ENCODE results near the gene C1GALT1C1. TPM values are rescaled to one million over a fixed set of nuclear protein-coding genes. Genes with fewer than 3 reads are reported as not detected.
"Not testable (repeated sequence)": the region's sequence is repeated elsewhere in the genome, so short reads cannot be mapped to it uniquely, and the experiment has no call there.

C1GALT1C1 gene
- total RNA-seq, 4 donors from 2014 or later, result 16.5 to 21.2 (median 16.9) TPM

- H3K27ac ChIP-seq, result no peak overlapping the region
These were observed 38.5 kb upstream of the C1GALT1C1 start for GRCh38 chrX:120668357-120668756.

DNA sequence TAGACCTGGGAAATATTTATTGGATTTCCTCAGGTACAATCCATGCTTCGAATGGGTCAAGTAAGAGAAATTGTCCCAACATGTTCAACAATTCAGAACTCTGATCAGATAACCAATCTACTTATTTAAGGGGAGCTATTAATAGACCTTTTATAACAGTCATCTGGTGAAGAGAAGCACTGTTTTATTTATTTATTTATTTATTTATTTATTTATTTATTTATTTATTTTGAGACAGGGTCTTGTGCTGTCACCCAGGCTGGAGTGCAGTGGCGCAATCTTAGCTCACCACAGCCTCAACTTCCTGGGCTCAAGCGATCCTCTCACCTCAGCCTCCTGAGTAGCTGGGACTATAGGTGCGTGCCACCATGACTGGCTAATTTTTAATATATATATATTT lies 34.7 kb upstream of the C1GALT1C1 start:
- not testable (repeated sequence) for DNase-seq (ENCODE audit: low spot score in 2 of 2); H3K9me3 ChIP-seq; H3K27me3 ChIP-seq; H3K36me3 ChIP-seq; H3K27ac ChIP-seq; H3K4me1 ChIP-seq; H3K4me3 ChIP-seq
- 88 to 94% methylated on average over 4 of the region's 4 CpGs for WGBS, 2 donors

More at GRCh38 chrX:120668357-120668756, 38.5 kb upstream of the C1GALT1C1 start:
- no peaks in the 10 kb centered on the region for H3K9me3 ChIP-seq
- no peaks in the 10 kb centered on the region for H3K36me3 ChIP-seq
- TF ChIP-seq POLR2A (IDR thresholded peaks at IDR 0.05) (no peak), EP300 (IDR thresholded peaks at IDR 0.05) (no peak)
- TF ChIP-seq, protein P1, sequence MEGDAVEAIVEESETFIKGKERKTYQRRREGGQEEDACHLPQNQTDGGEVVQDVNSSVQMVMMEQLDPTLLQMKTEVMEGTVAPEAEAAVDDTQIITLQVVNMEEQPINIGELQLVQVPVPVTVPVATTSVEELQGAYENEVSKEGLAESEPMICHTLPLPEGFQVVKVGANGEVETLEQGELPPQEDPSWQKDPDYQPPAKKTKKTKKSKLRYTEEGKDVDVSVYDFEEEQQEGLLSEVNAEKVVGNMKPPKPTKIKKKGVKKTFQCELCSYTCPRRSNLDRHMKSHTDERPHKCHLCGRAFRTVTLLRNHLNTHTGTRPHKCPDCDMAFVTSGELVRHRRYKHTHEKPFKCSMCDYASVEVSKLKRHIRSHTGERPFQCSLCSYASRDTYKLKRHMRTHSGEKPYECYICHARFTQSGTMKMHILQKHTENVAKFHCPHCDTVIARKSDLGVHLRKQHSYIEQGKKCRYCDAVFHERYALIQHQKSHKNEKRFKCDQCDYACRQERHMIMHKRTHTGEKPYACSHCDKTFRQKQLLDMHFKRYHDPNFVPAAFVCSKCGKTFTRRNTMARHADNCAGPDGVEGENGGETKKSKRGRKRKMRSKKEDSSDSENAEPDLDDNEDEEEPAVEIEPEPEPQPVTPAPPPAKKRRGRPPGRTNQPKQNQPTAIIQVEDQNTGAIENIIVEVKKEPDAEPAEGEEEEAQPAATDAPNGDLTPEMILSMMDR (IDR thresholded peaks at IDR 0.05), result no peak
- H3K4me1 ChIP-seq, result peaks cover 0 to 6% (median 0%) of the 10 kb centered on the region in 4 donors
- H3K27me3 ChIP-seq, result no peaks in the 10 kb centered on the region
- no peak for DNase-seq (ENCODE audit: low spot score in 2 of 2)
- no peak overlapping the region for H3K4me3 ChIP-seq

- H3K27me3 ChIP-seq, result no peaks in the 10 kb centered on the region
- no peak overlapping the region for H3K4me3 ChIP-seq
- H3K4me1 ChIP-seq, result no peaks in the 10 kb centered on the region
- H3K27ac ChIP-seq, result no peak overlapping the region
- no peaks in the 10 kb centered on the region for H3K36me3 ChIP-seq
- DNase-seq (ENCODE audit: low spot score in 2 of 2), result no peak
- H3K9me3 ChIP-seq, result no peaks in the 10 kb centered on the region
- WGBS, 2 donors, result 45 to 52% methylated on average over 1 of the region's 1 CpG
- TF ChIP-seq POLR2A (IDR thresholded peaks at IDR 0.05) (no peak), EP300 (IDR thresholded peaks at IDR 0.05) (no peak)
- TF ChIP-seq, protein P1 (IDR thresholded peaks at IDR 0.05), result peak in 1 of 5 experiments; percentile 19
These were observed 34.2 kb upstream of the C1GALT1C1 start for GRCh38 chrX:120664081-120664480.

DNA sequence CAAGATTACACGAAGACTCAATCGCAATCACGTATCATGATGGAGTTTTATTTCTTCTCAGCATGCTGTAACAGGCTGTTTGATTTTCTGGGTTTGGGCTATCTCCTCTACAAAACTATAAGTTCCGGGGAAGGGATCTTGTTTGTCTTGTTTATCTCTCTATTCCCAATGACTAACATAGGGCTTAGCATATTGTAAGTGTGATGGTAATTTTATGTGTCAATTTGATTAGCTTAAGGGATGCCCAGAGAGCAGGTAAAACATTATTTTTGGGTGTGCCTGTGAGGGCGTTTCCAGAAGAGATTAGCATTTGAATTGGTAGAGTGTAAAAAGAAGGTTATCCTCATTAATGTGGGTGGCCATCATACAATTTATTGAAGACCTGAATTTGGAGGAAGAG lies 32.8 kb upstream of the C1GALT1C1 start:
- 82 to 93% methylated on average over 5 of the region's 5 CpGs for WGBS, 2 donors
- Histone ChIP-seq H3K27me3 (no peaks in the 10 kb centered on the region), H3K4me1 (no peaks in the 10 kb centered on the region)

DNA sequence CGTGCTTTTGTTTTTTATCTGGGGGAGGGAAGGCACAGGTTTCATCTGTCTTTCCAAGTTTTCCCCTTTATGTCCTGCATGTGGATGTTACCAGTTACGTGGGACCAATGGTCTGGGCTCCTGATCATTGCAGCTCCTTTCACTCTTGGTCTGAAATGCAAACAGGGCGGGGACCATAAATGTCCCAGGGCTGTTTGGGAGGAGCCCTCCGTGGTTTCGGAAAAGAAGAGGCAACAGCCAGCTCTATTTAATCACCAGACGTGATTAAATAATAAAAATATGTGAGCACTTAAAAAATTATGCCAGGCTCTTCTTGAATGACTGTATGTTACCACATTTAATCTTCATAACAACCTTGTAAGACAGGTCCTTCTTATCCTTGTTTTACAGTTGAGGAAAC lies 30.8 kb upstream of the C1GALT1C1 start:
- Histone ChIP-seq H3K27me3 (no peaks in the 10 kb centered on the region), H3K36me3 (no peaks in the 10 kb centered on the region), H3K4me3 (no peak overlapping the region), H3K9me3 (no peaks in the 10 kb centered on the region), H3K4me1 (no peaks in the 10 kb centered on the region), H3K27ac (no peak overlapping the region)
- DNase-seq (ENCODE audit: low spot score in 2 of 2), result no peak
- TF ChIP-seq, protein P1 (IDR thresholded peaks at IDR 0.05), result no peak
- no peak for TF ChIP-seq EP300 (IDR thresholded peaks at IDR 0.05)
- TF ChIP-seq POLR2A (IDR thresholded peaks at IDR 0.05), result no peak
- 59 to 68% methylated on average over 6 of the region's 6 CpGs for whole genome bisulfite sequencing, 2 donors

More for the DNA sequence above, 32.8 kb upstream of the C1GALT1C1 start:
- Histone ChIP-seq H3K27ac (no peak overlapping the region), H3K4me3 (no peak overlapping the region), H3K9me3 (no peaks in the 10 kb centered on the region), H3K36me3 (no peaks in the 10 kb centered on the region)
- TF ChIP-seq POLR2A (IDR thresholded peaks at IDR 0.05) (no peak), EP300 (IDR thresholded peaks at IDR 0.05) (no peak)
- TF ChIP-seq, protein P1 (IDR thresholded peaks at IDR 0.05), result no peak
- DNase-seq (ENCODE audit: low spot score in 2 of 2), result no peak

- Histone ChIP-seq H3K27ac (no peak overlapping the region), H3K27me3 (no peaks in the 10 kb centered on the region), H3K4me3 (no peak overlapping the region), H3K36me3 (no peaks in the 10 kb centered on the region), H3K9me3 (no peaks in the 10 kb centered on the region), H3K4me1 (no peaks in the 10 kb centered on the region)
- TF ChIP-seq, protein P1 (IDR thresholded peaks at IDR 0.05), result no peak
- TF ChIP-seq EP300 (IDR thresholded peaks at IDR 0.05) (no peak), POLR2A (IDR thresholded peaks at IDR 0.05) (no peak)
- DNase-seq (ENCODE audit: low spot score in 2 of 2), result no peak
- WGBS, 2 donors, result 55 to 56% methylated on average over 3 of the region's 3 CpGs
These were observed 23.1 kb upstream of the C1GALT1C1 start for GRCh38 chrX:120653000-120653399.

- not testable (repeated sequence) for H3K36me3 ChIP-seq; H3K4me3 ChIP-seq; H3K4me1 ChIP-seq; DNase-seq (ENCODE audit: low spot score in 2 of 2); H3K27ac ChIP-seq; H3K27me3 ChIP-seq; H3K9me3 ChIP-seq
- 89 to 100% methylated on average over 1 of the region's 1 CpG for WGBS, 2 donors
These were observed 22.4 kb upstream of the C1GALT1C1 start for GRCh38 chrX:120652256-120652655.

Data from tibial nerve (tissue), 4 donors.